ENCODE results near the gene ARHGAP9.

Gene ARHGAP9

DNA sequence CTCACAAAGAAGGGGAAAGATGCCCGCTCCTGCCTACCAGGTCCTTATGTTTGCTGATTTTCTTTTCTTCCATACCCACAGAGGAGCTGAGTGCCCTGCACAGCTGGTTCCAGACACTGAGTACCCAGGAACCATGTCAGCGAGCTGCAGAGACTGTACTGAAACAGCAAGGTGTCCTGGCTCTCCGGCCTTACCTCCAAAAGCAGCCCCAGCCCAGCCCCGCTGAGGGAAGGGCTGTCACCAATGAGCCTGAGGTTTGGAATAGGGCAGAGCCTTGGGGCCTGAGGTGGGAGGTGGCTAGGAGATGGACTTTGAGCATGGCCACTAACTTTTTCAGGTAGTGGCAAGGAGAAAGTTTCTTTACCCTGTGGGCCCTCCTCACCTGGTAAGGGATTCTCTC lies 10.5 kb upstream of the ARHGAP9 start:
- no peak for DNase-seq

DNA sequence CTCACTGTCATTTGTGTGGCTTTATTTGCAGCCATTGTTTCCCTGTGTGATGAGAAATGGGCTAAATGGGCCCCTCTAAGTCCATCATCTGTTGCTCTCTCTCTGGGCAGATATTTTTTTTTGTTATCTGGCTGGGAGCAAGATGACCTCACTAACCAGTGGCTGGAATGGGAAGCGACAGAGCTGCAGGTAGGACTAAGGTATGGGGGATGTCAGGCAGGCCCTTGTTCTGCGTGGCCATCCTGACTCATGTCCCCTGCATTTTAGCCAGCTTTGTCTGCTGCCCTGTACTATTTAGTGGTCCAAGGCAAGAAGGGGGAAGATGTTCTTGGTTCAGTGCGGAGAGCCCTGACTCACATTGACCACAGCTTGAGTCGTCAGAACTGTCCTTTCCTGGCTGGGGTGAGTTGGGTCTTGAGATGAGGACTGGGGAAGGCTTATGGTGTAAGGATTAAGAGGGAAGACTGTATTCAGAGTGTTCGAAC lies 9.5 kb upstream of the ARHGAP9 start:
- DNase-seq = no peak

DNA sequence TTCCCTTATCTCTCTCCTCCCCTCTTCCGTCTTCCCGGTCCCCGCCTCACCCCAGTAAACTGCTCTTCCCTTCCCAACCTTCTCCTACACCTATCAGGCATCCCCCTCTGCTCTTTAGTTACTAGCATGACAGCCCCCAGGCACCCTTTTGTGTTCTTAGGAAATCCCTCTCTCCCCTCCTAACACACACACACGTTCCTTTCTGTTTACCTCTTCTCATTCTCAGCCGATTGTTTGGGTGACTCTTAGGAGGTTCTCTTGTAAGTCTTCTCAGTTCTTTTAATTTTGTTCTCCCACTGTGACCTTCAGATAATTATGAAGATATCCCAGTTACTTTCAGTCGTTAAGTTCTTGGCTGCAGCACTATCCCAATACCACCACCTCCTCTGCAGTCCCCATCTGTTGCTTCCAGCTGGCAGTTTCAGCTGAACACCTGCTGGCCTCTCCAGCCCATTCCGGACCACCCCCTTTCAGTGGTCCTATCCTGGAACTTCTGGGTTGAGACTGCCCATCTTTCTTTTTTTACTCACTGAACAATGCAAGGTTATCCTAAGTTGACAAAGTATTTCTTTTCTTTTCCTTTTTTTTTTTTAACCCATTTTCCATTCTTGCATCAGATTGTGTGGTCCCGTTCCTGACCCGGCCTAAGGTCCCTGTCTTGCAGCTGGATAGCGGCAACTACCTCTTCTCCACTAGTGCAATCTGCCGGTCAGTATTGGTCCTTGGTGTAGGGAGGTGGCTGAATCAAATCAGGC lies 8.9 kb upstream of the ARHGAP9 start:
- DNase-seq = no peak

DNA sequence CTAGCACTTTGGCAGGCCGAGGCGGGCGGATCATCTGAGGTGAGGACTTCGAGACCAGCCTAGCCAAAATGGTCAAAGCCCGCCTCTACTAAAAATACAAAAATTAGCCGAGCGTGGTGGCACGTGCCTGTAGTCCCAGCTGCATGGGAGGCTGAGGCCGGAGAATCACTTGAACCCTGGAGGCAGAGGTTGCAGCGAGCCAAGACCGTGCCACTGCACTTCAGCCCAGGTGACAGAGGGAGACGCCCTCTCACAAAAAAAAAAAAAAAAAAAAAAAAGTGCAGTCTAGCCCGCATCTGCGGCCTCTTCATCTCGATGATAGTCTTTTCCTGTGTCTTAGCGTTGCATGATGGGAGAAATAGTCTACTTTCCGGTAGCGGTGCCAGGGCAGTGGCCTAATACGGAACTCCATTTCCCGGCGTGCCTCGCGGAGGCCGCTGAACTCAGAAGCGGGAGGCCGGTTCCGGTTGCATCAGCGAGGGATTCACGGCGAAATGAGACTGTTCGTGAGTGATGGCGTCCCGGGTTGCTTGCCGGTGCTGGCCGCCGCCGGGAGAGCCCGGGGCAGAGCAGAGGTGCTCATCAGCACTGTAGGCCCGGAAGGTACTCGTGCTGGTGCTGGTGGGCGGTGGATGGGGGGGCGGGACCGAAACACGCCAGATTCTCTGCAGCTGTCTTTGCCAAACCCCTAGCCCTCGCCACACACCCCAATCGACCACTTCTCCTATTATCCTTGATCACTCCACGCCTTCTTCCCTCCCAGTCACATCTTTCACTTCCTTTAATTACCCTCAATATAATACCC lies 8.1 kb upstream of the ARHGAP9 start, which contains the start of gene MARS1:
Gene MARS1, plus strand, starts transcription at position 472 of the 805 bp plus-strand sequence. Its CDS starts 23 bp downstream, at position 495.
- peak; percentile 93 for DNase-seq

DNA sequence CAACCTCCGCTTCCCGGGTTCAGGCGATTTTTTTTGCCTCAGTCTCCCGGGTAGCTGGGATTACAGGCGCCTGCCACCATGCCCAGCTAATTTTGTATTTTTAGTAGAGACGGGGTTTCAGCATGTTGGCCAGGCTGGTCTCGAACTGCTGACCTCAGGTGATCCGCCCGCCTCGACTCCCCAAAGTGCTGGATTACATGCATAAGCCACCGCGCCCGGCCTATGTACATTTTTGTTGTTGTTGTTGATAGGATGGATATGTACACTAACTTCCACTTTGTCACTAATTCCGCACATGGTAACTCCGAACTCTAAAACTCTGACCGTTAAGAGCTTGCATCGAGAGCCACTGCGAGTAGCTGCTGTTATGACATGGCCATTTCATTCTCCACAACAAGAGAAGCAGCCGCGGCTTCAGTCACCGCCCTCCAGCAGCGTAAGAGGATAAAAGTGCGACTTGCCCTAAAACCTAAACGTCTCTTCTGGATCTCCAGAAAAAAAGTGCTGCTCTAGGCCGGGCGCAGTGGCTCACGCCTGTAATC lies 7.5 kb upstream of the ARHGAP9 start:
- DNase-seq = no peak

DNA sequence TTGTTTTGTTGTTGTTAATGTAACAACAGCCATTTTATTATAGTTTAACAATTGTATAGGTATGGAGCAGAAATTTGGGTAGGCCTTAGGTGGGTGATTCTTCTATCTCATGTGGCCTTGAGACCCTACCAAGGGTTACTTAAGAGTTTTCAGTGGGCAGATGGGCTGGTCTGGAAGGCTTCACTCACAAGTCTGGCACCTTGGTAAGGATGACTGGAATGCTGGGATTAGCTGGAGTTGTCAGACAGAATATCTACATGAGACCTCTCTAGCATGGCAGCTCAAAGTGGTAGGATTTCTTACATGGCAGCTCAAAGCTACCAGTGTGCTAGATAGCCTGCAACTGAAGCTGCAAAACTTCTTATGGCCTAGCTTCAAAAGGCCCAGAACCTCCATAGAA lies 6.0 kb upstream of the ARHGAP9 start:
- no peak for DNase-seq

DNA sequence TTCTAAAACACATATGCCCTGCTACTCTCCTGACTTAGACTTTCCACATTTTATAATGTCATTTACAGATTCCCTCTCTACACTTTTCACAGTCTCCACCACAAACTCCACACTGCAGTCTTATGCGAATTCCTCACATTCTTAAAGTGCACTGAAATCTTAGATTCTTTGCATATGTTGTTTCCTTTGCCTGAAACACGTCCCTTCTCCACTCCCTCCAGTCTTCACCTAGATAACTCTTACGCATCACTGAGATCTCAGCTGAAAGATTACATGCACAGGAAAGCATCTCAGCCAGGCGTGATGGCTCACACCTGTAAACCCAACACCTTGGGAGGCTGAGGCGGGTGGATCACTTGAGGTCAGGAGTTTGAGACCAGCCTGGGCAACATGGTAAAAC lies 3.8 kb upstream of the ARHGAP9 start:
- DNase-seq = no peak

DNA sequence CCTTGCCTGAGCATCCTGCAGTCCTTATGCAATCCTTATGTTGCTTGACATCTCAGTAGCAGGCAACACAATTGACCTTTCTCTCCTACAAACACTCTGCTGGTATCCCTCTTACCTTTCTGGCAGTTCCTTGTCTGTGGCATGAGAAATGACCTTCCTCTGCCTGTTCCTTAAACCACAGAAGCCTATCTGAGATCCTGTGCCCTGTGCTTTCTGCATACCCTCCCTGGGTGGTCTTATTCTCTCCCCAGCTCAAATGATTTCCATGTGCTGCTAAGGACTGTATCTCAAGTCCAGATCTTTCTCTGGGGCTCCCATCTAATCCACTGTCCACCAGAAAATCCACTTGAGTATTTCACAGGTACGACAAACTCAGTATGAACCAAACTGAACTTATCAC lies 2.0 kb upstream of the ARHGAP9 start:
- DNase-seq = no peak

DNA sequence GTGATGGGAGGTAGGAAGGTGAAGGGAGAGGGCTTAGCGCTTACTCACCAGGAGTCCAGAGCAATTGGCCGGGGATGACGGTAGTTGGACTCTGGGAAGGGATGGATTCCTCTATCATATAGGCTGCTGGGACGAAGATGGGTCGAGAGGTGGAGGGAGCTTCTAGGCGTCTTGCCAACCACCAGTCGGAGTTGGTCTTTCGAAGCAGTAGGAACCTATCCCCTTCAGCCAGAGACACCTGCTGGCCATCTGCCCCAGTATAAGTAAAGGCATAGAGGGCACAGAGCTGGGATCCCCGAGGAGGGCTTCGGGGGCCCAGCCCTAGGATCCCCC lies 657 bp downstream of the ARHGAP9 start:
- no peak for DNase-seq

DNA sequence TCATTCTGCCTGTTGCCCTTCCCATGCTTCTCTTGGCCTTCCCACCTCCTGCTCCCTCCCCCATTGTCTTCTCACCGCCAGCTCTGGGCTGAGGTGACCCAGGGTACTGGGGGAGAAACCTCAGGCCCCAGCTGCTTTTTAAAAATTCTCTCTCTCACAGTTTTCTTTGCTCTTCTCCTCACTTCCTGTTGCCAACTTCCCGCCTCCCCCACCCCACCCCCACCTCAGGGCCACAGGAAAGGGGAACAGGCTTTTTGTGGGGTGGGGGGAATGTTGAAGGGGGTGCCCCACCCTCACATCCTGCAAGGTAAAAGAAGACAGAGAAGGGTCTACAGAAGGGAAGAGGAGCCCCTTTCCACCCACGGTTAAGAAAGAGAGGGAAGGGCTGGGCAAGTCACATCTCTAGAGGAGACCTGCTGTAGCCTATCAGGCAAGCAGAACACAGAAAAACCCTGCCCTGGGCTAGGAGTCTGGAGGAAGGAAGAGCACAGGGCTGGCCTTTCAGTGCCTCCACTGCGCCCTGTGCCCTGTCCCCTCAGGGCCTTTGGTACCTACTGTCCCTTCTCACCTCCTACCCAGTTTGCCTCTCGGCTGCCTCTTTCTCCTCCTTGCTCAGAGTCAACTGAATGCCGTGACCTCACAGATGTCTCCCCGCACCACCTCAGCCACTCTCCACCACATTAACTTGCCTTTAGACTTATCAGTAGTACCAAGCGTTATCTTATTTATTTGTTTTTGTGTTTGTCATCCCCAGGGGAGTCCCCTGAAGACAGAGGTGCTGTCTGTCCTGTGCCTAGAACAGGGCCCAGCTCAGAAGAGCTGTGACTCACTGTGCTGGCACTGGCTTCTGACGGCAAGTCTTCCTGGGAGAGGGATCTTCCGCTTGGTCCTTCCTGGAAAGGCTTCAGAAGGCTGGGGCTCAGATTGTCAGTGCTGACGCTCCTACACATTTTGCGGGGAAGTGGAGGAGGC lies 1.7 kb downstream of the ARHGAP9 start:
- no peak for DNase-seq

DNA sequence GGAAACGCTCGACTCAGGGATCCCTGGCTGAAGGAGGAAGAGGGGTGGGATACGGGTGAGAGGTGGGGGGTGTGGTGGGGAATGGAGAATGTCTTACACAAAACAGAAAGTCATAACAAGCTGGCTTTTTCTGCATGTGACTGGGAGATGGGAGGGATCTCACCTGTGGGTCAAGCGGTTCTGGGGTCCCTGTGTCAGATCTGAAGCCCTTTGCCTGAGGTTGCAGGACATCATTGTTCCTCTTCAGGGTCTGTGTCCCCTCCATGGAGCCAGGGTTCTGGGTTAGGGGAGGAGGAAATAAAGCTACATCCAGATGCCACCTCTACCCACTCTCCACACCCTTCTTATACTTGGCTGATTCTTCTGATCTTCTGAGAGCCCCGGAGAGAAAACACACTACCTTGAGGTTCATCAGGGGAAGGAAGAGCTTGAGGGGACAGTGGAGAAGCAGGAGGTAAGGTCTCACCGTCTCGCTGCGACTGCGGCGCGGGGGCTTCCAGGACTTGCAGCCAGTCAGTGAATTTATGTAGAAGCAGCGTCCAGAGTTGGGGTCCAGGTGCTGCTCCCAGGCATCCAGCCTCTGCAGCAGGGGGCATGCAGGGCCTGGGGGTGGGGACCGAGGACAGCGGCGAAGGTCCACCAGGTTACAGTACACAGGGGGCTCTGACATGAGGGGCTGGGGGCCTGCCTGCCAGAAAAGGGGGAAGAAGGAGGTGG lies 2.5 kb downstream of the ARHGAP9 start:
- DNase-seq = no peak

DNA sequence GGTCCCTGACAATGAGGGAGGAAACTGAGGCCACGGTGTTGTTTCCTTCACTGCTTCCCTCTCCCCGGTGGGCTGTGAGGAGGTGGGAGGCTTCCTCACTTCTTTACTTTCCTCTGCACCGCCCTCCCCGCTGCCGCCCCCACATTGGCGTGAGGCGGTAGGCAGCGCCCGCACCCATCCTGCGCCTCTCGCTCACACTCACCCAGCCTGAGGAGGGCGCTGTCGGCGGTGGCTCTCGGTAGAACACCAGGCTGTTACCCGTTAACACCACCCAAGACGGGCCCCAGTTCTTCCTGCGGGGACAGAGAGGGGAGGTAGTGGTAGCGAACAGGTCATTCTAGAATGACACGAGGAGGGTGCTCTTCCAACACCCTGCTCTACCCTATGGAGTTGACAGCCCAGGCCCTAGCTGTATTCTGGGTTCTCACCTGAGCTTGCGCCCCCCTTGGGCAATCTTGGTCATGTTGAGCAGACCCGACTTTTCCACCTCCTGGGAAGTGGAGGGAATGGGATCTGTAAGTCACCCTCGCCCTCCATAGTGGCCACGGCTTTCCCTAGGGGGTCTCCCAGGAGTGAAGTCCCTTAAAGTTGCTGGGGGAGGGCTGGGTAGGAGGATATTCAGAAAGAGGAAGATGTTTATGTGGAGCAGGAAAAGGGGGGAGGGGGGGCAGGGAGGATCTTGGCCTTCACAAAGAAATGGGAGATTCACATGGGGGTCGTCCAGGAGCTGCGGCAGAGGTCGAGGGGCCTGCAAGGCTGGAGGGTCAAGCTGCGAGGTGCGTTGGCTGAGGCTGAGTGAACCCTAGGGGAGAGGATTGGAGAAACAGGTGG lies 3.3 kb downstream of the ARHGAP9 start:
- DNase-seq = no peak

DNA sequence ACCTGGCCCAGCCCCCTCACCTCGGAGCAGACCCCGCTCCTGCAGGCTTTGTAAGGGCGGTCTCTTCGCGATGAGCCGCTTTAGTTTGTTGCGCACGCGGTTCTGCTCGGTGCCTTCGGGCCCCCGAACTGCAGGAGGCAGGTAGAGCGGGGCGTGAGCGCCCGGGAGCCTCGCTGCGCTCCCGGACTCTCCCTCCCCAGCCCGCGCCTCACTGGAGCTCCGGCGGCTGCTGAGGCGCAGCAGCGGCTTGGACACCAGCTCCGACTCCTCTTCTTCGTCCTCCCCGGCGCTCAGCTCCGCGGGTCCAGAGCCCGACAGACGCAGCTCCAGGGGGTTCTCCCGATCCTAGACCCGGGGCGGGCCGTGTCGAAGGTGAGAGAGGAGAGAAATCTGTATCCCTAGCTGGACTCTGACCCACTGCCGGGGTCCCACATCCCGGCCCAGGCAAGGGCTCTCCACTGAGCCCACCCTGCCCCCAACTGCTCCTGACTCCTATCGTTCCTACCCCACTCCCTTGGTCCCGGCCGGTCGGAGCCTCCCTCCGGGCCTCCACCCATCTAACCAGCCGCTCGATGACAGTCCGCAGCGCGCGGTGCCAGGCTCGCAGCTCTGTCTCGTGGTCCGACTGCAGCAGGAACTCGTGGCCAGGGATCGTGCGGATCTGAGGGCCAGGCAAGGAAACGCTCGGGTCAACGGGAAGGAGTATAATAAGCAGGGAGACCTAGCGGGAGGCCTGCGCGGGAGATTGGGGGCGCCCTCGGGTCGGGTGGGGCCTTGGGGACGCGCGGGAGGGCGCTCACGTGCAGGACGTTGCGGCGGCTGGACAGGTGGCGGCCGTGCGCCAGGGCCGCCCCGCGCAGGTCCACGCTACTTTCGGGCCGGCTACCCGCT lies 4.2 kb downstream of the ARHGAP9 start:
- DNase-seq = no peak

DNA sequence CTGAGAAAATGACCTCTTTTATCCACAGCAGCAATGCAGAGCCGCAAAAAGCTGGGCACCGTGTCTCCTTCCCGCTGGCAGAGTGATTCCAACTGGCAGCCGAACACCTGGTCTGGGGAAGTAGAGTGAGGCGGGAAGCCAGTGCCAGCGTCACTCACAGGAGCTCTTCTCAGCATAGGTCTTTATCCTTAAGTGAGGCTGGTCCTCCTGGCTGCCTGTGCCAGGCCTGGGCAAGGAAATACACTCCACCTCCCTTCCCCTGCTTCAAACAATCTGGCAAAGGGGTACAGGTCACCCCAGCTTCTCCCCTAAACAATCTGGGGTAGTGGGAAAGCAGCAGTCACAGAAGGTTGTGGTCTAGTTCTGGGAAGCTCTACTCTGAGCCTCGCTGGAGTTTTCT lies 4.8 kb downstream of the ARHGAP9 start:
- DNase-seq = no peak

DNA sequence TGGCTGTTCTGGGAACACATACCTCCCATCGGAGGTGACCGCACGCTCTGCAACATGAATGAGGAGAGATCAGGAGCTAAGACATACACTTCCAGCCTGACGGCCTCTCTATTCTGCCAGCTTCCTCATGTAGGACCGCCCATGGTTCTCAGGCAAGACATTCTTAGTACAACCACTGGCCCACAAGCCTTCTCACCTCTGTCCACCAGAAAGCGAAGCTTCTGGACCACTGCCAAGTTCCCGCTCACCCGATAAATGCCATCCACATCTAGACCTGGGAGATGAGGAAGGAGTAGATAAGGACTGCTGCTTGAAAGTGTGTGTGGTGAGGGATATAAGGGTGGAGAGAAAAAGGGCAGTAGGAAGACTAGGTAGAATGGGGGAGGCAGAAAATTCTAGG lies 5.2 kb downstream of the ARHGAP9 start:
- DNase-seq = no peak

DNA sequence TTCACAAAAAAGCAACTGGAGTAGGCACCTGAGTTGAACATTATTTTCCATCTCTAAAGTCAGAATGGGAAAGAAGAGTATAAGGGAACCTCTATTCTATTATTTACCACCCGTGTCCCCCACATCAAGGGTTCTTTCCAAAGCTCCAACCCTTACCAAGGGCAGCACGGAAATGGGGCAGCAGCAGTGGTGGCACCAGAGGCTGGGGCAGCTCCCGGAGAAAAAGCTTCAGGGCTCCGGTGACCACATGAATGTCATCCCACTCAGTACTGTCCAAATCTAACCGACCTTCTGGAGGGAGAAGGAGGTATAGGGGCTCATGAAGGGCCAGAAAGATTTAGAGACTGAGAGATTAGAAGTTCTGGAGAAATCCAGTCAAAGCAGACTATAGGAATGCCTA lies 5.8 kb downstream of the ARHGAP9 start:
- no peak for DNase-seq

DNA sequence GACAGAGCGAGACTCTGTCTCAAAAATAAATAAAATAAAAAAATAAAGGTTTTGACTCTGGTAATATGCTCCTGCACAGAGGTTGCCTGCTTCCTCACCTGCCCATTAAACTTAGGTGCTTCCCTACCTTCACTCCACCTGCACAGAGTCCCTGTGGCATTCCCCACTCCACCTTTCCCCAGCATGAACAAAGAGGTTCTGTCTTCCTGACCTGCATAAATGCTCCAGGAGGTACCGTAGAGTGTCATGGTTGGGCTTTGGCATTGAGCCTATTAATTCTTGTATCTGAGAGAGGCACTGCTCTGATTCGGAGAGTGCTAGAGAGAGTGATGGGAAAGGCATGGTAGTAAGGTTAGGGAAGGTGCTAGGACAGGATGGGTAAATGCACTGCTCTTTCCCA lies 6.3 kb downstream of the ARHGAP9 start:
- DNase-seq = no peak

DNA sequence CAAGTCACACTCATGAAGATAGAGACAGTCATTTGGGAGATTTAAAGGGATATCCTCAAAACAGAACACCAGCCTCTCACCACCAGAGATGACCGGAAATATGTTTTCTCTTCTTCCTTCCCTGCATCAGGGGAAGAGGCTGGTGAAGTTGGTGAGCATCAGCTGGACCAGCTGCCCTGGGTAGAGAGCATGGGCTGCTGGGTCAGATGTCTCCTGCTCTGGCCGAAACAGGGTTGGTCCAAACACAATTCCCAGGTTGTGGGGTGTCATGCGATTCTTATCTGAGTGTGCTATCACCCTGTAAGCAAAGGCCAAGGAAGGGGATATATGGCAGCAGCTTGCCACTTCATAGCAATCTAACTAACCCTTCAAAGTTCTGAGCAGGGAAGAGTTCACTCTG lies 7.3 kb downstream of the ARHGAP9 start:
- DNase-seq = no peak

DNA sequence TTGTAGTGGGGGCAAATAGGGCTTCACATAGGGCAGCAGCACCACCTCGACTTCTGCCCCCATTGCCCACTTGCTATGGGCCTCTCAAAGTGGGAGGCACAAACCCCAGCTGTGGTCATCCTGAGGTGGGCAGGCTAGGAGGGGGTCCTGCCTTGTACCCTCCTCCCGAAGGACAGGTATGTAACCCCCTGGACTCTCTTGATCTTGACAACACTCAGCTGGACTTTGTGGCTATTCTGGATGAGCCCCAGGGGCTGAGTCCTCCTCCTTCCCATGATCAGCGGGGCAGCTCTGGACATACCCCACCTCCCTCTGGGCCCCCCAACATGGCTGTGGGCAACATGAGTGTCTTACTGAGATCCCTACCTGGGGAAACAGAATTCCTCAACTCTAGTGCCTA lies 8.0 kb downstream of the ARHGAP9 start:
- DNase-seq = no peak

DNA sequence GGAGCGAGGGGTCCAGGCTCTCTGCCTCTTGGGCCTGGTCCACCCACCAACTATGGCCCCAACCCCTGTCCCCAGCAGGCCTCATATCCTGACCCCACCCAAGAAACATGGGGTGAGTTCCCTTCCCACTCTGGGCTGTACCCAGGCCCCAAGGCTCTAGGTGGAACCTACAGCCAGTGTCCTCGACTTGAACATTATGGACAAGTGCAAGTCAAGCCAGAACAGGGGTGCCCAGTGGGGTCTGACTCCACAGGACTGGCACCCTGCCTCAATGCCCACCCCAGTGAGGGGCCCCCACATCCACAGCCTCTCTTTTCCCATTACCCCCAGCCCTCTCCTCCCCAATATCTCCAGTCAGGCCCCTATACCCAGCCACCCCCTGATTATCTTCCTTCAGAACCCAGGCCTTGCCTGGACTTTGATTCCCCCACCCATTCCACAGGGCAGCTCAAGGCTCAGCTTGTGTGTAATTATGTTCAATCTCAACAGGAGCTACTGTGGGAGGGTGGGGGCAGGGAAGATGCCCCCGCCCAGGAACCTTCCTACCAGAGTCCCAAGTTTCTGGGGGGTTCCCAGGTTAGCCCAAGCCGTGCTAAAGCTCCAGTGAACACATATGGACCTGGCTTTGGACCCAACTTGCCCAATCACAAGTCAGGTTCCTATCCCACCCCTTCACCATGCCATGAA lies 8.6 kb downstream of the ARHGAP9 start:
- no peak for DNase-seq
